COLO668 (cell line): Measurements from ENCODE around the gene LPO.

ENCODE experiments used
- DNase-seq: peaks from one replicate; lab custom pipeline; 2025; ENCODE audit not compliant: unreplicated experiment; lab: John Stamatoyannopoulos, UW

LPO gene

GRCh38 chr17:58238147-58238634 lies at the start of gene LPO:
Gene LPO (plus strand): TSS chr17:58238584. CDS start chr17:58242980, 4,396 bp downstream.
- DNase-seq, result no peak

DNA sequence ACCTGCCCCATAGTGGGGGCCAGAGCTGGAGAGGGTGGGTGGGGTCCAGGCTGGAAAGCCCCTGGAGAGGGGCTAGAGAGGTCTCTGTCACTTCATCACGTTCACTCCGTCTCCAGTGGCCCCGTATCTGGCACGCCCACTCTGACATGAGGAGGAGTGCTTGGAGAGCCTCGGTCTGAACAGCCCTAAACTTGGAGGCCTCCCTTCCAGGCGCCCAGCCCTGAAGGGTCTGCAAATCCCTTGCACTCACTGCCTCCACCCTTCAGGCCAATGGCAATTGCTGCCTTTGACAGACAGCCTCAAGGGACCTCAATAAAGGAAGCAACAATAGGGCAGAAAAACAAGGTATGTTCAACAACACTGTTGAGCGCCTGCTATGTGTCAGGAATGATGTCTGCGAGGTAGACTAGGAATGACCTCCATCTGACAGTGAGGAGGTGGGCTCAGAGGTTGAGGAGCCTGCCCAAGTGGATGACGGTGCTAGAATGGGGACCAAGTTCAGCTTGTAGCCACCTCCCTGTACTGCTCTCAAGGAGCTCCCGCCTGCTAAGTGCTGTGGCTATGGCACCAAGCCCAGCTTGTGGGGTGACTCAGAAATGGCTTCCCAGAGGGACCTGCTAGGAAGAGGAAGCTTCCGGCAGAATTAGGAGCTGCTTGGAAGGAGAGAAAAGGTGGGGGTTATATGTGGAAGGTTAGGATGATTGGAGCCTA lies 48.8 kb upstream of the LPO start:
- no peak for DNase-seq

GRCh38 chr17:58191241-58191896 lies 47.0 kb upstream of the LPO start:
- DNase-seq, result no peak

DNA sequence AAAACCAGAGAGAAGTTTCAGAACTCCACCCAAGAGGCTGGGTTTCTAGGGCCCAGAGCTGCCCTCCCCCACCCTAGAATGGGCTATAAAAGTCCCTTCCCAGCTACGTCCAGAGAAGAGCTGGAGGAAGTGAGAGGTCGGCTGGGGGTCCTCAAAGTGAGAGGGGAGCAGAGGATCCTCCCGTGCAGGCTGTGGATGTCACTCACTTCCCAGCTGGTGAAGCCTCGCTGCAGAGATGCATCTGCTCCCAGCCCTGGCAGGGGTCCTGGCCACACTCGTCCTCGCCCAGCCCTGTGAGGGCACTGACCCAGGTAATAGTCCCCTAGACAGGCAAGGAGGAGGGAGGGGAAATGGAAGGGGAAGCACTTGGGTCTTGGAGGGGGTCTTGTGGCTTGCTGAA lies 45.8 kb upstream of the LPO start, which contains the start of gene EPX:
EPX (plus strand) TSS at position 115 of the 400 bp plus-strand sequence; CDS start at position 236, 121 bp downstream.
- no peak for DNase-seq

DNA sequence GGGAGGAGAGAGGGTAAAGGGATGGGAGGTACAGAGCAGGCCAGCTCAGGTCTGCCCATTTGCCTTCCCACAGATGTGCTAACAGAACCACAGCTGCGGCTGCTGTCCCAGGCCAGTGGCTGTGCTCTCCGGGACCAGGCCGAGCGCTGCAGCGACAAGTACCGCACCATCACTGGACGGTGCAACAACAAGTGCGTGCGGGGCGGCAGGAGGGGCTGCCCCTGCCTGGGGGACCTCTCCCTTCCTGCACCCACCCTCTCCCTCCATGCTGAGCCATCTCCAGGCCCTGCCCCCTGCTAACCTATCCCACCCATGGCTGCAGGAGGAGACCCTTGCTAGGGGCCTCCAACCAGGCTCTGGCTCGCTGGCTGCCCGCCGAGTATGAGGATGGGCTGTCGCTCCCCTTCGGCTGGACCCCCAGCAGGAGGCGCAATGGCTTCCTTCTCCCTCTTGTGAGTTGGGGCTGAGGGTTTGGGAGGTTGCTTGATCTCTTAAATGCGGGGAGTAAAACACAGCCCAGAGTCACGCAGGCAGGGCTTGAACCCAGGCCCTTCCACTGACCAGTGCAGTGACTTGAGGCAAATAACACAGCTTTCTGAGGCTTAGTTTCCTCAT lies 44.6 kb upstream of the LPO start:
- DNase-seq, result no peak

DNA sequence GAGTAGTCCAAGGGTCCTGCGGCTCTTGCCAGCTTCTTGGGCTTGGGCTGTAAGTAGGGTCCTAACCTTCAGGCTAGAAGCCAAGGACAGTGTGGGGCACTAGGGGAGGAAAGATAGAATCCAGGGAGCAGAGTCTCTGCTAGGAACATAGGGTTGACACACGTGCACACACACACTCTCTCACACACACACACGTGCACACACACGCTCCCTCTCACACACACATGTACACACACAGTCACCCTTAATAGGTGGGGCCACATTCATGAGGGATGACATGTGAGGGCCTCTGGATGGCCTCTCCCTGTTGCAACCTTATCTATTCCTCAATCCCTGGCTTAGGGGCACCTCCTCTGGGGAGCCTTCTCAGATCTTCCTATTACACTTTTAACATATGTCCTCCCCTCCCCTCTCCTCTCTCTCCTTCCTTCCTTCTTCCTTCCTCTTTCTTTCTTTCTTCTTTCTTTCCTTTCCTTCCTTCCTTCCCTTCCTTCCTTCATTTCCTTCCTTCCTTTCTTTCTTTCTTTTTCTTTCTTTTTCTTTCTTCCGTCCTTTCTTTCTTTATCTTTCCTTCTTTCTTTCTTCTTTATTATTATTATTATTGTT lies 42.8 kb upstream of the LPO start:
- no peak for DNase-seq

DNA sequence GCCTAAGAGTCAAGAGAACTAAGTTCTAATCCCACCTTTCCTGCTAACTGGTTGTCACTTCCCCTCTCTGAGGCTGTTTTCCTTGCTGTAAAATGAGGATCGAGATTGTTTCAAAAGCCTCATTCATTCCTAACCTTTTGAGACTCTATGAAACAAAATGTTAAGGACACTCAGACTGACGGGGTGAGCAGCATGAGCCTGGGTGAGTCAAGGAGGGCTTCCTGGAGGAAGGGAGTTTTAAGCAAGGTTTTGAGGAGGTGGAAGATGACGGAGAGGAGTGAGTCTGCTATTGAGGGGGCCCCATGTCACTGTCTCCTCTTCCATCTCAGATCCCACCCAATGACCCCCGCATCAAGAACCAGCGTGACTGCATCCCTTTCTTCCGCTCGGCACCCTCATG lies 41.8 kb upstream of the LPO start:
- no peak for DNase-seq

GRCh38 chr17:58200024-58200633 lies 38.3 kb upstream of the LPO start:
- DNase-seq, result peak; percentile 48

DNA sequence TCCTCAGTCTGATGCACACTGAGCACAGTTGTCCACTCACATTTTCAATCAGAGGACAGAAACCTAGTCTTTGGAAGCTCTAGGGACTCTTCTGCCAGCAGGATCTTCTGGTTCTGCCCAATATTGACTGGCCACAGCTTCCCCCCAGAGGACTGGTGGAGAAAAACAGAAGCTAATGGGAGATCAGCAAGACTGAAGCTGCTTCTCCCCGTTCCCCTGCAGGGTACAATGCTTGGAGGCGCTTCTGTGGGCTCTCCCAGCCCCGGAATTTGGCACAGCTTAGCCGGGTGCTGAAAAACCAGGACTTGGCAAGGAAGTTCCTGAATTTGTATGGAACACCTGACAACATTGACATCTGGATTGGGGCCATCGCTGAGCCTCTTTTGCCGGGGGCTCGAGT lies 35.5 kb upstream of the LPO start:
- DNase-seq, result no peak

DNA sequence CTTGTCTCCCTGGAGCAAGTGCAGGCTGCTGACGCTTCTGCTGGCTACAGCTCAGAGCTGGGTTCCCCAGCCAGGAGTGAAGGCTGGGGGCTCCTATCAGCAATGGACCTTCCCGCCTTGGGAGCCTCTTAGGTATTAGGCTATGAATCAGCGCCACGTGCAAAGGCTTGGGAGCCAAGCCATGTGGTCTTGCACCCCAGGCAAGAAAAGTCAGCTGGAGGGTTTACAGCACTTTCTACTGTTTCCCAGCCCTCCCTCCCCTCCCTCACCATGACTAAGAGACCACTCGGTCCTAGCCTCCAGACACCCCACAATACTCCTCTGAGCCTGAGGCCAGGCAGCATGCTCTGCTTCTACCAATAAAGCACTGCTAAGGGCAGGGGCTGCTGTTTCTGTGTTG lies 33.6 kb upstream of the LPO start:
- DNase-seq, result no peak

- DNase-seq, result no peak
These were observed 32.4 kb upstream of the LPO start for GRCh38 chr17:58205936-58206335.

- no peak for DNase-seq
These were observed 30.9 kb upstream of the LPO start for GRCh38 chr17:58207451-58207850.

DNA sequence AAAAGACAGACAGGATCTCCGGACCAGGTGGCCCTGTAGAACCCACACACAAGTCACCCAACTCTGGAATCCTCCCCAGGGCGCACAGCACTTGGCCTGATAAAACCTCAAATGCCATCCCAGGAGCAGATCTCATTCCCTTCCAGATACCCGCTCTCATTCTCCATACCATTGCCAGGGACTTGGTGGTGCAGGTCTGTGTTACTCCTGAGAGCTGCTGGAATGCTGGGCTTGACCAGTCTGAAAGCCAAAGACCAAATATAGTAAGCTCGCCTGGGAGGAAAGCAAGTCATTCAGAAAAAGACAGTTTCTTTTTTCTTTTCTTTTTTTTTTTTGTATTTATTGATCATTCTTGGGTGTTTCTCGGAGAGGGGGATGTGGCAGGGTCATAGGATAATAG lies 30.0 kb upstream of the LPO start:
- DNase-seq, result no peak

GRCh38 chr17:58210922-58211321 lies 27.5 kb upstream of the LPO start:
- DNase-seq, result no peak

GRCh38 chr17:58215685-58216084 lies 22.7 kb upstream of the LPO start:
- DNase-seq, result no peak

GRCh38 chr17:58217766-58218165 lies 20.6 kb upstream of the LPO start:
- DNase-seq, result no peak

DNA sequence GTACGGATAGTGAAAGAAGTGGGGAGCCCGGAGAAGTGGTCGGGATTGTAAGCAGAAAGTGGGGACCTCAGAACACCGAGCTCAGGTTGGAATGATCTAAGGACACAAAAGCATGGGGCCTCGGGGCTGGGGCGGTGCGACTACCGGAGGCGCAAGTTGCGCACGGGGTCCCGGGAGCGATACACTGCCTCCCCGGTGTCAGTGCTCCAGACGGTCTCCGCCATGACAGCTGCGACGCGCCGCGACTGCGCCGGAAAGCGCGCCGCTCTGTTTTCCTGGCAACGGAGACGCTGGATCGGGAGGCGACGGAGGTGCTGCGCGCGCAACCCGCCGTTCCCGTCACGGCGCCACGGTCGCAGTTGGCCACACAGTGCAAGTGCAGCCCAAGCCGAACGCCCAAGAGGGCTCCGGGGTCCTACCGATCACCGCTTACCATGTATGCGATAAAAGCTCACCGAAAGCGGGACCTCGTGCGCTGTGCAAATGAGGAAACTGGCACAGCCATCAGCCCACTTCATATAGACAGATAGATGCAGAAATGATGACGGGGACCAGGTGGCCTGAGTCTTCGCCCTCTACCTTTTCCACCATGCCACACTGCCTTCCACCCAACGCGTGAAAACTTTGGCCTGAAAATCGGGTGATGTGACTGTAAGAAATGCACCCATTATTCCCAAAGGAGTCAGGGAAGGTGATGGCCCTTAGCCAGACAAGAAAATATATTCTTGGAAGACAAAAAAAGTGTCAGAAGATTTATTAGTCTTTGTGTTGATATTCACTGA lies 19.2 kb upstream of the LPO start, which contains the start of gene MKS1:
MKS1 (minus strand) TSS at position 249 of the 782 bp plus-strand sequence; CDS start at position 224, 25 bp downstream.
- peak; percentile 92 for DNase-seq

DNA sequence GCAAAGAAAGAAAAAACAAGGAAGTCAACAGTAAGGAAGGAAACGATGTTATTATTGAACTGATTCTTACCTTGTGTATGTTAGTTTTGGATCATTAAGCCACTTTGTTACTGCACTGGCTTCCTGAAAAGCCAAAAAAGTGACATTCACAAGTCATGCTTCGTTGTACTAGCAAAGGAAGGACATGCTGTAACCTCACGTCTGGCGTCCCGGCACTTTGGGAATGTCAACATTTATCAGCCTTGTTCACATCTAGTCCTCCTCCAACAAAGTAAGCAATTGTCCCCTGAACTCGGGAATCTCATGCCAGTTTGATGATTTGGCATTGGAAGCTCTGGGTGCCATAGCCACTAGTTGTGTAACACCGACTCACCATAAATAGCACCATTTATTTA lies 18.6 kb upstream of the LPO start:
- DNase-seq, result peak; percentile 2

- no peak for DNase-seq
These were observed 14.1 kb upstream of the LPO start for GRCh38 chr17:58224315-58224714.

GRCh38 chr17:58227733-58228132 lies 10.7 kb upstream of the LPO start:
- DNase-seq, result no peak
